ENCODE results near the gene DCANP1. TPM values are rescaled to one million over a fixed set of nuclear protein-coding genes. Genes with fewer than 3 reads are reported as not detected.

Gene DCANP1
- total and polyA plus RNA-seq, 2 of the 13 experiments (the other 11 are each of a cell fraction or from before 2014, with no cell fraction given) = not detected

DNA sequence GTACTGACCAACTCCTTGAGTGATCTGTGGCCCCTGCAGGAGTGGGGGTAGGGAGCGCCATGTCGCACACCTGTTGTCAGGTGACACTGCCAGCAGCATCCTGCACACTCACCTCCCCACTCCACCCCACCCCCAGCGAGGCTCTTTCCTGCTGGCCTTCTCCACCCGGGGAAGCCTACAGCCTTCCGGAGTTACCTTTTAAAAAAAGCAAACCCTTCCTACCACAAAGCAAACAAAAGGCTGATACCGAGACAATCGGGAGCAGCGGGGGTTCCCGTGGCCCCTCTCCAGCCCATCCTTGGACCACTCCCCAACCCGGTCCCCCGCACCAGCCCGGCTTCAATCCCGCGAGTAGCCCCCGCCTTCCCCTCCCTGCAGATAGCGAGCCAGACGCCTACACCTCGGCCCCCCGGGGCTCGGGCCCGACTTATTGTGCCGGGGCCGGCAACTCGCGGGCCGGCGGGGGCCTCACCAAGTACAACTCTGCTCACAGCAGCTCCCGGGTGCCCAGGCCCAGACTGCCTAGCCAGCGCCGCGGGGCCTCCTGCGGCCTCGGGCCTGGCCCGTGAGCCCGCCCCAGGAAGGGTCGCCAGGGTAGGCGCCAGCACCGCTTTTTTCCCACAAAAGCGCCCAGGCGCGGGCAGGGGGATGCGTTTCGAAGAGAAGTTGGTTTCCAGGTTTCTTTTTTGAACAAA is 48.8 kb downstream of the DCANP1 start:
- no peaks in the 10 kb centered on the region for H3K9me3 ChIP-seq (ENCODE audit: low read length)
- CTCF ChIA-PET (ENCODE audit: low intra/inter-chr PET ratio, low total read pairs) = no interaction called here
- H3K79me2 ChIP-seq (ENCODE audit: insufficient read depth, low read length) = peaks cover 53% of the 10 kb centered on the region
- ATAC-seq (peak; percentile 56), DNase-seq (ENCODE audit: low spot score) (peak; percentile 28), FAIRE-seq (no peak)
- peak overlapping the region; percentile 84 to 99 (median 91) for H3K4me3 ChIP-seq (replicated peaks in 1 of 3; ENCODE audit: insufficient read depth in 1 of 3, low read depth in 2 of 3, low read length in 3 of 3)
- intact Hi-C loops (cut with micrococcal nuclease; ENCODE audit: unreplicated experiment) = no loop called here
- peak overlapping the region; percentile 85 for H3K9ac ChIP-seq (ENCODE audit: insufficient read depth, low read depth, low read length)
- H4K20me1 ChIP-seq (ENCODE audit: insufficient read depth, low read length) = peaks cover 37% of the 10 kb centered on the region
- peaks cover 0 to 9% of the 10 kb centered on the region in 2 experiments; a peak in 2 of 5 replicates for H3K36me3 ChIP-seq (replicated peaks in 1 of 2; ENCODE audit: control insufficient read depth in 1 of 2, insufficient read depth in 2 of 2, low read length in 2 of 2)
- BruUV-seq (replicated peaks) = no TSS peak
- in situ Hi-C loops (cut with HindIII; ENCODE audit: extremely low pct_ligation_motif_present, low pct_unique_long_range_greater_than_20kb) = no loop called here
- H2AFZ ChIP-seq (ENCODE audit: low read length) = no peak overlapping the region
- H3K27ac ChIP-seq (ENCODE audit: extremely low read length, insufficient read depth, low read length) = peak overlapping the region; percentile 79
- peaks cover 68% of the 10 kb centered on the region for H3K4me1 ChIP-seq (ENCODE audit: insufficient read depth, low read length)
- WGBS (ENCODE audit: low lambda C conversion rate) = under 1% methylated on average over 11 of the region's 43 CpGs
- POLR2A ChIA-PET = no interaction called here
- H3K27me3 ChIP-seq (ENCODE audit: control insufficient read depth in 1 of 2, insufficient read depth in 2 of 2, low read length in 2 of 2) = no peaks in the 10 kb centered on the region
- peak overlapping the region; percentile 83 for H3K4me2 ChIP-seq (ENCODE audit: low read depth, low read length)
- TF ChIP-seq MATR3 (CRISPR knock-in tag; IDR thresholded peaks at IDR 0.05) (no peak), ZNF34 (CRISPR knock-in tag; IDR thresholded peaks at IDR 0.05; ENCODE audit: borderline replicate concordance) (no peak), SOX5 (CRISPR knock-in tag; IDR thresholded peaks at IDR 0.05; ENCODE audit: borderline replicate concordance) (no peak), SOX13 (IDR thresholded peaks at IDR 0.05) (no peak), SOX13 (CRISPR knock-in tag; conservative IDR thresholded peaks at IDR 0.05 in 1 of 2, IDR thresholded peaks at IDR 0.05 in 1 of 2) (peak in 1 of 2 experiments; percentile 21; a peak in 1 of 4 replicates), AGO2 (optimal IDR thresholded peaks at IDR 0.05; ENCODE audit: low read depth, low read length) (peak; percentile 72), GTF3A (CRISPR knock-in tag; conservative IDR thresholded peaks at IDR 0.05) (no peak), CREB1 (IDR thresholded peaks at IDR 0.05) (no peak), CREB1 (CRISPR knock-in tag; IDR thresholded peaks at IDR 0.05) (no peak), HNRNPL (IDR thresholded peaks at IDR 0.05; ENCODE audit: low read depth, low read length) (no peak), CBFB (CRISPR knock-in tag; IDR thresholded peaks at IDR 0.05) (no peak), RFXANK (CRISPR knock-in tag; IDR thresholded peaks at IDR 0.05) (no peak), ETV5 (CRISPR knock-in tag; IDR thresholded peaks at IDR 0.05; ENCODE audit: borderline replicate concordance) (peak; percentile 14; the same call in 1 of the 2 replicates), SAP130 (CRISPR knock-in tag; IDR thresholded peaks at IDR 0.05; ENCODE audit: low read depth) (peak; percentile 49), MEIS2 (CRISPR knock-in tag; IDR thresholded peaks at IDR 0.05) (no peak)
- TF ChIP-seq, protein P1, sequence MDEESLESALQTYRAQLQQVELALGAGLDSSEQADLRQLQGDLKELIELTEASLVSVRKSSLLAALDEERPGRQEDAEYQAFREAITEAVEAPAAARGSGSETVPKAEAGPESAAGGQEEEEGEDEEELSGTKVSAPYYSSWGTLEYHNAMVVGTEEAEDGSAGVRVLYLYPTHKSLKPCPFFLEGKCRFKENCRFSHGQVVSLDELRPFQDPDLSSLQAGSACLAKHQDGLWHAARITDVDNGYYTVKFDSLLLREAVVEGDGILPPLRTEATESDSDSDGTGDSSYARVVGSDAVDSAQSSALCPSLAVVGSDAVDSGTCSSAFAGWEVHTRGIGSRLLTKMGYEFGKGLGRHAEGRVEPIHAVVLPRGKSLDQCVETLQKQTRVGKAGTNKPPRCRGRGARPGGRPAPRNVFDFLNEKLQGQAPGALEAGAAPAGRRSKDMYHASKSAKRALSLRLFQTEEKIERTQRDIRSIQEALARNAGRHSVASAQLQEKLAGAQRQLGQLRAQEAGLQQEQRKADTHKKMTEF (CRISPR knock-in tag; IDR thresholded peaks at IDR 0.05) = peak; percentile 31; the same call in 1 of the 2 replicates
- TF ChIP-seq, protein P2, sequence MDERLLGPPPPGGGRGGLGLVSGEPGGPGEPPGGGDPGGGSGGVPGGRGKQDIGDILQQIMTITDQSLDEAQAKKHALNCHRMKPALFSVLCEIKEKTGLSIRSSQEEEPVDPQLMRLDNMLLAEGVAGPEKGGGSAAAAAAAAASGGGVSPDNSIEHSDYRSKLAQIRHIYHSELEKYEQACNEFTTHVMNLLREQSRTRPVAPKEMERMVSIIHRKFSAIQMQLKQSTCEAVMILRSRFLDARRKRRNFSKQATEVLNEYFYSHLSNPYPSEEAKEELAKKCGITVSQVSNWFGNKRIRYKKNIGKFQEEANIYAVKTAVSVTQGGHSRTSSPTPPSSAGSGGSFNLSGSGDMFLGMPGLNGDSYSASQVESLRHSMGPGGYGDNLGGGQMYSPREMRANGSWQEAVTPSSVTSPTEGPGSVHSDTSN (CRISPR knock-in tag; IDR thresholded peaks at IDR 0.05) = no peak
- TF ChIP-seq, protein P3, sequence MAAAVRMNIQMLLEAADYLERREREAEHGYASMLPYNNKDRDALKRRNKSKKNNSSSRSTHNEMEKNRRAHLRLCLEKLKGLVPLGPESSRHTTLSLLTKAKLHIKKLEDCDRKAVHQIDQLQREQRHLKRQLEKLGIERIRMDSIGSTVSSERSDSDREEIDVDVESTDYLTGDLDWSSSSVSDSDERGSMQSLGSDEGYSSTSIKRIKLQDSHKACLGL (CRISPR knock-in tag; IDR thresholded peaks at IDR 0.05) = 0 out of 2 replicates have a peak, but pooled peaks have one; percentile 7
- TF ChIP-seq, protein P4, sequence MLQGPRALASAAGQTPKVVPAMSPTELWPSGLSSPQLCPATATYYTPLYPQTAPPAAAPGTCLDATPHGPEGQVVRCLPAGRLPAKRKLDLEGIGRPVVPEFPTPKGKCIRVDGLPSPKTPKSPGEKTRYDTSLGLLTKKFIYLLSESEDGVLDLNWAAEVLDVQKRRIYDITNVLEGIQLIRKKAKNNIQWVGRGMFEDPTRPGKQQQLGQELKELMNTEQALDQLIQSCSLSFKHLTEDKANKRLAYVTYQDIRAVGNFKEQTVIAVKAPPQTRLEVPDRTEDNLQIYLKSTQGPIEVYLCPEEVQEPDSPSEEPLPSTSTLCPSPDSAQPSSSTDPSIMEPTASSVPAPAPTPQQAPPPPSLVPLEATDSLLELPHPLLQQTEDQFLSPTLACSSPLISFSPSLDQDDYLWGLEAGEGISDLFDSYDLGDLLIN (CRISPR knock-in tag; IDR thresholded peaks at IDR 0.05; ENCODE audit: borderline replicate concordance) = no peak
- TF ChIP-seq, protein P5, sequence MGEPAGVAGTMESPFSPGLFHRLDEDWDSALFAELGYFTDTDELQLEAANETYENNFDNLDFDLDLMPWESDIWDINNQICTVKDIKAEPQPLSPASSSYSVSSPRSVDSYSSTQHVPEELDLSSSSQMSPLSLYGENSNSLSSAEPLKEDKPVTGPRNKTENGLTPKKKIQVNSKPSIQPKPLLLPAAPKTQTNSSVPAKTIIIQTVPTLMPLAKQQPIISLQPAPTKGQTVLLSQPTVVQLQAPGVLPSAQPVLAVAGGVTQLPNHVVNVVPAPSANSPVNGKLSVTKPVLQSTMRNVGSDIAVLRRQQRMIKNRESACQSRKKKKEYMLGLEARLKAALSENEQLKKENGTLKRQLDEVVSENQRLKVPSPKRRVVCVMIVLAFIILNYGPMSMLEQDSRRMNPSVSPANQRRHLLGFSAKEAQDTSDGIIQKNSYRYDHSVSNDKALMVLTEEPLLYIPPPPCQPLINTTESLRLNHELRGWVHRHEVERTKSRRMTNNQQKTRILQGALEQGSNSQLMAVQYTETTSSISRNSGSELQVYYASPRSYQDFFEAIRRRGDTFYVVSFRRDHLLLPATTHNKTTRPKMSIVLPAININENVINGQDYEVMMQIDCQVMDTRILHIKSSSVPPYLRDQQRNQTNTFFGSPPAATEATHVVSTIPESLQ (CRISPR knock-in tag; conservative IDR thresholded peaks at IDR 0.05) = no peak

Measured in HepG2 (cell line).